ENCODE data around the gene RACGAP1. TPM values are rescaled to one million over a fixed set of nuclear protein-coding genes. Genes with fewer than 3 reads are reported as not detected.

Gene RACGAP1
- total and polyA plus RNA-seq, 2 of the 8 experiments (the other 6 are each of a cell fraction or from before 2014, with no cell fraction given) = 18.0 to 66.3 TPM

DNA sequence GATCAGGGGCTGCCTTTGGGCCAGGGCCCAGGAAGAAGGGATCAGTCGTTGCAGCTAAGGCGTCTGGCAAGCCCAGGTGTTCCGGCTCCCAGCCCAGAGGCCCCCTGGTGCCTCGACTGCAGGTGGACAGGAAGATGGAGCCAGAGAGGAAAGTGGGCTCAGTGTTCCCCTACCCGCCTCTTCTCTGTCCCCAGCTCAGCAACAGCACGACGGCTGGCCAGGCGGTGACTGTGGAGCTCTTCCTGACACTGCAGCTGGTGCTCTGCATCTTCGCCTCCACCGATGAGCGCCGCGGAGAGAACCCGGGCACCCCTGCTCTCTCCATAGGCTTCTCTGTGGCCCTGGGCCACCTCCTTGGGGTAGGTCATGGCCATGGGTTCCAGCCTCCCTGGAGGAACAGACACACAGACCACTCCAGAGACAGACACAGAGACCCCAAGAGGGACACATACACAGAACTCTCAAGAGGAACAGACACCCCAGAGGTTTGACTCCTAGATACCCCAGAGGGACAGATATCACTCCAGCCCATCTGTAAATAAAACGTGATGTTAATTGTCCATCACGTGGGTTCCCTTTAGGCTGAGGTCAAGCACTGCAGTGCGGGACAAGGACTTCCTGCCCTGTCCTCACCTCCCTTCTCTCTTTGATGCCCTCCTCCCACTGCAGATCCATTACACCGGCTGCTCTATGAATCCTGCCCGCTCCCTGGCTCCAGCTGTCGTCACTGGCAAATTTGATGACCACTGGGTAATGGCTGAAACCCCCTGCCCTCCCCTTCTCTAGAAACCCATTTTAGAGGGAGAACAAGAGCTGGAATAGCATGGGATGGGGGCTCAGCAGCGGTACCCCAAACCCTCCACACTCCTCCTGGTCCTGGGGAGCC is 71.1 kb downstream of the RACGAP1 start:
- H2AFZ ChIP-seq (ENCODE audit: low read length) = no peak overlapping the region
- no peak overlapping the region for H4K91ac ChIP-seq (replicated peaks; ENCODE audit: insufficient read length, low read length)
- H3K14ac ChIP-seq (ENCODE audit: insufficient read length) = no peak overlapping the region
- H3K79me1 ChIP-seq (ENCODE audit: low read depth, low read length) = no peaks in the 10 kb centered on the region
- H4K8ac ChIP-seq (ENCODE audit: extremely low read depth, insufficient read depth, low read length) = no peak overlapping the region
- no peak overlapping the region for H4K5ac ChIP-seq (ENCODE audit: insufficient read length, low read depth, low read length)
- WGBS, 2 experiments (ENCODE audit: extremely low coverage in 1 of 2, insufficient coverage in 1 of 2, insufficient read length in 1 of 2, insufficient replicate concordance in 2 of 2, low coverage in 1 of 2, low lambda C conversion rate in 2 of 2, missing lambda C conversion rate in 1 of 2) = 81% methylated on average over 21 of the region's 21 CpGs; no CpG with 5 or more reads in 1 of the 2 experiments
- H3K23me2 ChIP-seq (ENCODE audit: low read depth, low read length) = no peaks in the 10 kb centered on the region; the same call in 1 of the 2 replicates
- H2AK5ac ChIP-seq (ENCODE audit: low read depth, low read length) = no peak overlapping the region
- peak overlapping the region; percentile 75; the same call in 1 of the 2 replicates for H2BK12ac ChIP-seq (ENCODE audit: low read depth, low read length)
- no peak overlapping the region for H2BK120ac ChIP-seq (replicated peaks; ENCODE audit: low read depth, low read length)
- H2BK15ac ChIP-seq (ENCODE audit: low read length) = peak overlapping the region; percentile 72; the same call in 1 of the 2 replicates
- H3K4me2 ChIP-seq (ENCODE audit: insufficient read depth in 1 of 2, low read depth in 2 of 2, low read length in 2 of 2) = peak overlapping the region in 1 of 2 experiments; percentile 47; a peak in 1 of 4 replicates
- DNase-seq (ENCODE audit: low read depth in 1 of 2, low spot score in 2 of 2) (no peak), FAIRE-seq (no peak)
- peaks cover 0 to 31% (median 25%) of the 10 kb centered on the region in 4 experiments; a peak in 6 of 7 replicates for H3K27me3 ChIP-seq (replicated peaks in 1 of 4; ENCODE audit: control insufficient read depth in 3 of 4, extremely low read depth in 1 of 4, insufficient read depth in 3 of 4, low read length in 3 of 4)
- H3K27ac ChIP-seq (ENCODE audit: low read depth, low read length) = no peak overlapping the region
- H3K56ac ChIP-seq (replicated peaks; ENCODE audit: insufficient read length, low read depth, low read length) = no peak overlapping the region
- POLR2A ChIA-PET (ENCODE audit: partially characterized antibody) = interaction anchor here (1.2 to 1.5 kb wide), 2 partner anchors 8 to 11 kb away, joined by 3 to 4 read pairs; no protein-coding TSS in a partner anchor
- no peaks in the 10 kb centered on the region for H4K20me1 ChIP-seq (replicated peaks in 1 of 2; ENCODE audit: control insufficient read depth in 1 of 2, insufficient read depth in 2 of 2, low read length in 2 of 2)
- no peaks in the 10 kb centered on the region for H3K79me2 ChIP-seq (ENCODE audit: control insufficient read depth in 1 of 2, insufficient read depth in 2 of 2, low read length in 2 of 2)
- TF ChIP-seq EZH2 (IDR thresholded peaks at IDR 0.05; ENCODE audit: low read depth, low read length, severe bottlenecking) (no peak), SRF (IDR thresholded peaks at IDR 0.05; ENCODE audit: low read depth, low read length) (no peak), SP2 (IDR thresholded peaks at IDR 0.05; ENCODE audit: low read length) (no peak), YY1 (IDR thresholded peaks at IDR 0.05; ENCODE audit: low read depth, low read length) (no peak), RXRA (IDR thresholded peaks at IDR 0.05; ENCODE audit: insufficient read depth, low read depth, low read length) (no peak), GTF2F1 (IDR thresholded peaks at IDR 0.05; ENCODE audit: borderline replicate concordance, low read depth, low read length) (no peak)
- no peaks in the 10 kb centered on the region for H3K9me3 ChIP-seq (ENCODE audit: insufficient read depth in 2 of 2, low read depth in 1 of 2, low read length in 1 of 2)
- no peak overlapping the region for H3K4me3 ChIP-seq (ENCODE audit: extremely low read depth in 1 of 4, insufficient read depth in 2 of 4, low read depth in 3 of 4, low read length in 4 of 4)
- no peaks in the 10 kb centered on the region for H3K36me3 ChIP-seq (ENCODE audit: control insufficient read depth in 2 of 4, insufficient read depth in 4 of 4, low read length in 3 of 4)
- H2BK20ac ChIP-seq (ENCODE audit: low read length) = 0 out of 2 replicates have a peak overlapping the region, but pooled peaks have one; percentile 48
- no peak overlapping the region; the same call in 1 of the 2 replicates for H2BK5ac ChIP-seq (ENCODE audit: low read depth, low read length)
- peaks cover 0 to 8% (median 6%) of the 10 kb centered on the region in 4 experiments; a peak in 5 of 7 replicates for H3K4me1 ChIP-seq (replicated peaks in 1 of 4; ENCODE audit: control insufficient read depth in 3 of 4, insufficient read depth in 4 of 4, low read length in 3 of 4)
- no peak overlapping the region for H3K18ac ChIP-seq (ENCODE audit: extremely low read depth, low read length)
- no peak overlapping the region for H3K4ac ChIP-seq (replicated peaks; ENCODE audit: insufficient read length, low read depth, low read length)
- no peak overlapping the region for H3K9ac ChIP-seq (replicated peaks in 1 of 4; ENCODE audit: extremely low read depth in 1 of 4, low read depth in 3 of 4, low read length in 3 of 4)
- no peak overlapping the region for H3K23ac ChIP-seq (ENCODE audit: insufficient read length)
- CTCF ChIA-PET (ENCODE audit: partially characterized antibody) = interaction anchor here (0.9 to 7.8 kb wide), 10 partner anchors 9 to 177 kb away, joined by 3 to 86 read pairs (median 6); no protein-coding TSS in a partner anchor
